Caco-2 (cell line): ENCODE measurements around the gene UGT1A3. TPM values are rescaled to one million over a fixed set of nuclear protein-coding genes. Genes with fewer than 3 reads are reported as not detected.
A peak's percentile ranks its signal among the peaks of the same experiment; 100 is the strongest.
"Not testable (repeated sequence)": the region's sequence is repeated elsewhere in the genome, so short reads cannot be mapped to it uniquely, and the experiment has no call there.

ENCODE experiments used
- BruUV-seq: library from RNA; stranded (reverse); fragments of 400-500 nt; replicated peaks from 2 replicates; lab custom pipeline; 2021; lab: Mats Ljungman, UMichigan
- CTCF ChIA-PET: fragments of 300-600 bp; sonication (Branson Sonifier 250); formaldehyde crosslinking; loops from one replicate; lab custom pipeline; 2022; ENCODE audit warnings: antibody characterized with exemption; lab: Charles Lee
- POLR2A ChIA-PET: fragments of 300-600 bp; sonication (Branson Sonifier 250); formaldehyde crosslinking; loops from one replicate; lab custom pipeline; 2022; ENCODE audit warnings: antibody characterized with exemption; lab: Charles Lee
- DNase-seq, 2 experiments: peaks; one replicate each; pipeline versions ENCODE4 v3.0.0 to v3.0.0-alpha.2; 2020 to 2022
- H3K27me3 ChIP-seq: replicated peaks from 2 replicates; pipeline ENCODE4 v1.6.0; 2011; ENCODE audit warnings: low read length; ENCODE audit not compliant: control insufficient read depth, insufficient read depth
- H3K36me3 ChIP-seq: 2 replicates; pipeline ENCODE4 v1.5.1; 2011; ENCODE audit warnings: low read length; ENCODE audit not compliant: control insufficient read depth, insufficient read depth
- H3K4me1 ChIP-seq: fragments of 250-450 bp; sonication (Bioruptor Pico); 2 replicates; pipeline ENCODE4 v1.5.1; 2020; ENCODE audit warnings: mild to moderate bottlenecking
- H3K4me3 ChIP-seq: 2 replicates; pipeline ENCODE4 v1.5.1; 2011; ENCODE audit warnings: low read depth, mild to moderate bottlenecking, control low read depth, low read length
- H3K9me3 ChIP-seq: fragments of 250-450 bp; sonication (Bioruptor Pico); 2 replicates; pipeline ENCODE4 v1.5.1; 2020; ENCODE audit warnings: mild to moderate bottlenecking, moderate library complexity
- H3K27ac Mint-ChIP-seq: one replicate; pipeline ENCODE4 v1.8.0; 2022; ENCODE audit warnings: mixed read lengths; ENCODE audit not compliant: unreplicated experiment
- H3K27me3 Mint-ChIP-seq: one replicate; pipeline ENCODE4 v1.8.0; 2022; ENCODE audit warnings: mixed read lengths; ENCODE audit not compliant: insufficient read depth, unreplicated experiment
- H3K36me3 Mint-ChIP-seq: one replicate; pipeline ENCODE4 v1.8.0; 2022; ENCODE audit warnings: mild to moderate bottlenecking, mixed read lengths; ENCODE audit not compliant: insufficient read depth, unreplicated experiment
- H3K4me1 Mint-ChIP-seq: one replicate; pipeline ENCODE4 v1.8.0; 2022; ENCODE audit warnings: low read depth, mixed read lengths; ENCODE audit not compliant: unreplicated experiment
- H3K4me3 Mint-ChIP-seq: one replicate; pipeline ENCODE4 v1.8.0; 2022; ENCODE audit warnings: mild to moderate bottlenecking, moderate library complexity, mixed read lengths; ENCODE audit not compliant: unreplicated experiment
- H3K9me3 Mint-ChIP-seq: one replicate; pipeline ENCODE4 v1.8.0; 2022; ENCODE audit warnings: mixed read lengths; ENCODE audit not compliant: unreplicated experiment
- CTCF ChIP-seq, 2 experiments: fragments of 200-600 bp in 1 of 2; IDR thresholded peaks; 1 replicate in 1 of 2; 2 replicates in 1 of 2; pipeline versions ENCODE4 v1.5.1 to v1.8.0; 2011 to 2022; ENCODE audit warnings: antibody characterized with exemption in 1 of 2, control low read depth in 1 of 2, inconsistent platforms in 1 of 2, low read depth in 1 of 2, low read length in 1 of 2, mild to moderate bottlenecking in 1 of 2, moderate library complexity in 1 of 2; ENCODE audit not compliant: insufficient read depth in 1 of 2, severe bottlenecking in 1 of 2, unreplicated experiment in 1 of 2
- intact Hi-C: fragments of 100-400 bp; cut with micrococcal nuclease; formaldehyde crosslinking; loops from one replicate; pipeline ENCODE4 v1.10.0; 2022; ENCODE audit not compliant: unreplicated experiment
- total RNA-seq: library from RNA; stranded (reverse); gene quantifications from 2 replicates; pipeline ENCODE4 v1.2.3, GENCODE V29; 2022

UGT1A3 gene
- total RNA-seq, 1 experiment from 2014 or later: 0.64 TPM

- CTCF ChIA-PET: no interaction called here
- intact Hi-C loops: no loop called here
- POLR2A ChIA-PET: no interaction called here
- H3K27me3 Mint-ChIP-seq: no peaks in the 10 kb centered on the region
- H3K27me3 ChIP-seq: no peaks in the 10 kb centered on the region
- peaks cover 14% of the 10 kb centered on the region for H3K36me3 Mint-ChIP-seq
- no peaks in the 10 kb centered on the region for H3K36me3 ChIP-seq
- H3K4me1 Mint-ChIP-seq: peaks cover 27% of the 10 kb centered on the region
- H3K4me3 ChIP-seq: no peak overlapping the region
- no peaks in the 10 kb centered on the region for H3K9me3 ChIP-seq
- peak overlapping the region; percentile 93 for H3K27ac Mint-ChIP-seq
- TF ChIP-seq CTCF (IDR thresholded peaks at IDR 0.05; ENCODE audit: insufficient read depth in 1 of 2, low read depth in 1 of 2, low read length in 1 of 2, severe bottlenecking in 1 of 2, unreplicated experiment in 1 of 2): no peak
- no peak overlapping the region for H3K4me3 Mint-ChIP-seq
- peaks cover 10% of the 10 kb centered on the region for H3K9me3 Mint-ChIP-seq
- DNase-seq: peak; percentile 53 to 66
- H3K4me1 ChIP-seq: peaks cover 46% of the 10 kb centered on the region
- no TSS peak for BruUV-seq
Measured at GRCh38 chr2:233700028-233700635, 28.7 kb upstream of the UGT1A3 start.

GRCh38 chr2:233700842-233701241 is 28.0 kb upstream of the UGT1A3 start:
- H3K27me3 Mint-ChIP-seq, DNase-seq, H3K9me3 Mint-ChIP-seq, CTCF ChIA-PET, POLR2A ChIA-PET, H3K9me3 ChIP-seq, BruUV-seq, H3K4me3 ChIP-seq, intact Hi-C loops, H3K36me3 ChIP-seq, H3K27me3 ChIP-seq, H3K4me3 Mint-ChIP-seq: not testable (repeated sequence)
- peaks cover 46% of the 10 kb centered on the region for H3K4me1 ChIP-seq
- peaks cover 33% of the 10 kb centered on the region for H3K4me1 Mint-ChIP-seq
- H3K36me3 Mint-ChIP-seq: peaks cover 14% of the 10 kb centered on the region
- H3K27ac Mint-ChIP-seq: peak overlapping the region; percentile 66

GRCh38 chr2:233702238-233702637 is 26.6 kb upstream of the UGT1A3 start:
- peak overlapping the region; percentile 70 for H3K27ac Mint-ChIP-seq
- H3K4me1 Mint-ChIP-seq: peaks cover 33% of the 10 kb centered on the region
- no TSS peak for BruUV-seq
- H3K4me3 ChIP-seq: no peak overlapping the region
- H3K4me1 ChIP-seq: peaks cover 51% of the 10 kb centered on the region
- H3K36me3 Mint-ChIP-seq: peaks cover 14% of the 10 kb centered on the region
- no peaks in the 10 kb centered on the region for H3K27me3 Mint-ChIP-seq
- intact Hi-C loops: no loop called here
- no peak for DNase-seq
- TF ChIP-seq CTCF (IDR thresholded peaks at IDR 0.05; ENCODE audit: insufficient read depth in 1 of 2, low read depth in 1 of 2, low read length in 1 of 2, severe bottlenecking in 1 of 2, unreplicated experiment in 1 of 2): no peak
- H3K36me3 ChIP-seq: no peaks in the 10 kb centered on the region
- no peaks in the 10 kb centered on the region for H3K9me3 ChIP-seq
- H3K27me3 ChIP-seq: no peaks in the 10 kb centered on the region
- H3K4me3 Mint-ChIP-seq: no peak overlapping the region
- CTCF ChIA-PET: no interaction called here
- POLR2A ChIA-PET: no interaction called here
- peaks cover 10% of the 10 kb centered on the region for H3K9me3 Mint-ChIP-seq
